Stomach (tissue), 4 donors: ENCODE results near the gene TACC3.

Experiments
- EP300 ChIP-seq: sonication (generic); formaldehyde crosslinking; IDR thresholded peaks from one replicate; pipeline ENCODE4 v1.6.1; 2017; ENCODE audit warnings: antibody characterized with exemption
- POLR2A ChIP-seq, 4 donors: fragments of 450-650 bp; IDR thresholded peaks; one replicate each; pipeline ENCODE4 v1.6.1; 2016; ENCODE audit warnings: antibody characterized with exemption in 4 of 4, control low read depth in 2 of 4, mild to moderate bottlenecking in 1 of 4, moderate library complexity in 1 of 4
- POLR2AphosphoS5 ChIP-seq, 3 donors: sonication (generic); formaldehyde crosslinking; IDR thresholded peaks; one replicate each; pipeline ENCODE4 v1.6.1; 2016; ENCODE audit warnings: antibody characterized with exemption in 3 of 3
- TF ChIP-seq, protein P1 (sequence below), 7 experiments: fragments of 450-650 bp in 4 of 7; fragments of 200-600 bp in 3 of 7; sonication (generic) in 3 of 7; IDR thresholded peaks; one replicate each; pipeline ENCODE4 v1.5.1; 2016 to 2019; ENCODE audit warnings: antibody characterized with exemption in 7 of 7, control low read depth in 2 of 7, mild to moderate bottlenecking in 1 of 7

GRCh38 chr4:1778642-1779392, 57.5 kb downstream of the TACC3 start:
- no peak for TF ChIP-seq POLR2AphosphoS5 (IDR thresholded peaks at IDR 0.05)
- TF ChIP-seq, protein P1, sequence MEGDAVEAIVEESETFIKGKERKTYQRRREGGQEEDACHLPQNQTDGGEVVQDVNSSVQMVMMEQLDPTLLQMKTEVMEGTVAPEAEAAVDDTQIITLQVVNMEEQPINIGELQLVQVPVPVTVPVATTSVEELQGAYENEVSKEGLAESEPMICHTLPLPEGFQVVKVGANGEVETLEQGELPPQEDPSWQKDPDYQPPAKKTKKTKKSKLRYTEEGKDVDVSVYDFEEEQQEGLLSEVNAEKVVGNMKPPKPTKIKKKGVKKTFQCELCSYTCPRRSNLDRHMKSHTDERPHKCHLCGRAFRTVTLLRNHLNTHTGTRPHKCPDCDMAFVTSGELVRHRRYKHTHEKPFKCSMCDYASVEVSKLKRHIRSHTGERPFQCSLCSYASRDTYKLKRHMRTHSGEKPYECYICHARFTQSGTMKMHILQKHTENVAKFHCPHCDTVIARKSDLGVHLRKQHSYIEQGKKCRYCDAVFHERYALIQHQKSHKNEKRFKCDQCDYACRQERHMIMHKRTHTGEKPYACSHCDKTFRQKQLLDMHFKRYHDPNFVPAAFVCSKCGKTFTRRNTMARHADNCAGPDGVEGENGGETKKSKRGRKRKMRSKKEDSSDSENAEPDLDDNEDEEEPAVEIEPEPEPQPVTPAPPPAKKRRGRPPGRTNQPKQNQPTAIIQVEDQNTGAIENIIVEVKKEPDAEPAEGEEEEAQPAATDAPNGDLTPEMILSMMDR (IDR thresholded peaks at IDR 0.05) = no peak
- TF ChIP-seq EP300 = no peak
- TF ChIP-seq POLR2A (IDR thresholded peaks at IDR 0.05) = no peak
